SHP77 treated with DMSO at 0.1 percent for 48 hours (cell line): ENCODE data around the gene ABHD14A.

Experiments used
- DNase-seq: peaks from one replicate; lab custom pipeline; 2025; lab: John Stamatoyannopoulos, UW

The ABHD14A gene

GRCh38 chr3:51941463-51941797 lies 33.4 kb upstream of the ABHD14A start:
- DNase-seq = no peak

GRCh38 chr3:51941798-51942602 lies 32.9 kb upstream of the ABHD14A start, which contains the start of the genes PARP3 and RRP9:
Gene PARP3 (plus strand): TSS chr3:51942363. CDS start chr3:51943356, 993 bp downstream.
Gene RRP9 (minus strand): TSS chr3:51941904. CDS start chr3:51941867, 37 bp downstream.
- peak; percentile 99 for DNase-seq

- DNase-seq = no peak
Measured at GRCh38 chr3:51942603-51943450, 32.0 kb upstream of the ABHD14A start.

- no peak for DNase-seq
Measured at GRCh38 chr3:51943451-51944391, 31.1 kb upstream of the ABHD14A start.

DNA sequence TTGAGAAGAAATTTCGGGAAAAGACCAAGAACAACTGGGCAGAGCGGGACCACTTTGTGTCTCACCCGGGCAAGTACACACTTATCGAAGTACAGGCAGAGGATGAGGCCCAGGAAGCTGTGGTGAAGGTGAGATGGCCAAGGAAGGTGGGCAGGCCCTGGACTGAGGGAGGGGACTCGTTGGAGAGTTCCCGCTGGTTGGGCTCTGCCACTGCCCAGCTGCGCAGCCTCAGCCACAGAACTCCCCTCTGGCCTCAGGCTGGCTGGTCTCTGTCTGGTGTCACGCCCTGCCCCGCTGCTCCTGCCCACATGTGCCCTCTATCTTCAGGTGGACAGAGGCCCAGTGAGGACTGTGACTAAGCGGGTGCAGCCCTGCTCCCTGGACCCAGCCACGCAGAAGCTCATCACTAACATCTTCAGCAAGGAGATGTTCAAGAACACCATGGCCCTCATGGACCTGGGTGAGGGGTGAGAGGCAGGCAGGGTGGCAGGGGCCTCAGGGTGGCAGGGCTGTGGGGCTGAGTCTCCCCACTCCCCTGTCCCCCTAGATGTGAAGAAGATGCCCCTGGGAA lies 30.3 kb upstream of the ABHD14A start:
- DNase-seq = no peak

DNA sequence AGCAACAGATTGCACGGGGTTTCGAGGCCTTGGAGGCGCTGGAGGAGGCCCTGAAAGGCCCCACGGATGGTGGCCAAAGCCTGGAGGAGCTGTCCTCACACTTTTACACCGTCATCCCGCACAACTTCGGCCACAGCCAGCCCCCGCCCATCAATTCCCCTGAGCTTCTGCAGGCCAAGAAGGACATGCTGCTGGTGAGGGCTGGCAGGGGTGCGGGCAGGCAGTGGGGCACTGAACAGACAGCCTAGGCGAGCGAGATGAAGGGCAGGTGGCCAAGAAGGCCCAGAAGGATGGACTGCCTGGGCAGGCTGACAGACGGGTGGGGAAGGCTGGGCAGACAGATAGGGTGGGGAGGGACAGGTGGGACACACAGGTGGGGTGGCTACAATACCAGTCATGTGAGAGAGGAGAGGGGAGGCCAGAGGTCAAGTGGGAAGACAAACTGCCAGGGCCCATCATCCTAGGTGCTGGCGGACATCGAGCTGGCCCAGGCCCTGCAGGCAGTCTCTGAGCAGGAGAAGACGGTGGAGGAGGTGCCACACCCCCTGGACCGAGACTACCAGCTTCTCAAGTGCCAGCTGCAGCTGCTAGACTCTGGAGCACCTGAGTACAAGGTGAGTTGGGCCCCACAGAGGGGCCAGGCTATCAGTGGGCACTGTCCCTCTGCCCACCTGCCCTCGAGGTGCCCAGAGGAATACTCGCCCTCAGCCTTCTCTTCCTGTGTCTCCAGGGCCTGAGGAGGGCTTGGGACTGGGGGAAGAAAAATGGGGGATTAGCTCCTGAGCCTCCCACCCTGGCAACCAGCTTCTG lies 29.6 kb upstream of the ABHD14A start:
- no peak for DNase-seq

GRCh38 chr3:51945926-51946705 lies 28.7 kb upstream of the ABHD14A start:
- no peak for DNase-seq

DNA sequence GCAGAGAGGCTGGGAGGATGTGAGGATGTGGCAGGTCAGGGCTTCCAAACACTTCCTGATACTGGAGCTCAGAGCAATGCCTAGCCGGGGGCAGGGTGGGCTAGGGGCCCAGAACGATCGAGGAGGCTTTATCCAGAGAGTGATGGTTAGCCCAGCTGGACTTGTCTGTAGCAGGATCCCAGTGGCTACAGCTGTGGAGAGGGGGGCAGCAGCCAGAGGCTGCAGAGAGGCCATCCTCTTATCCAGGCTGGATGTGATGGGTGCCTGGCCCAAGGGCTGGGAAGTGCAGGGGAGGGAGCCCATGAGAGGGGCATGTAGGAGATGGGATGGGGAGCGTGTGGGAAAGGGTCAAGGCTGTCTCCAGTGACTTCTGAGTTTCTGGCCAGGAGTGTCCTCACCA lies 28.1 kb upstream of the ABHD14A start:
- no peak for DNase-seq

- DNase-seq = no peak
Measured at GRCh38 chr3:51947215-51947900, 27.5 kb upstream of the ABHD14A start.

DNA sequence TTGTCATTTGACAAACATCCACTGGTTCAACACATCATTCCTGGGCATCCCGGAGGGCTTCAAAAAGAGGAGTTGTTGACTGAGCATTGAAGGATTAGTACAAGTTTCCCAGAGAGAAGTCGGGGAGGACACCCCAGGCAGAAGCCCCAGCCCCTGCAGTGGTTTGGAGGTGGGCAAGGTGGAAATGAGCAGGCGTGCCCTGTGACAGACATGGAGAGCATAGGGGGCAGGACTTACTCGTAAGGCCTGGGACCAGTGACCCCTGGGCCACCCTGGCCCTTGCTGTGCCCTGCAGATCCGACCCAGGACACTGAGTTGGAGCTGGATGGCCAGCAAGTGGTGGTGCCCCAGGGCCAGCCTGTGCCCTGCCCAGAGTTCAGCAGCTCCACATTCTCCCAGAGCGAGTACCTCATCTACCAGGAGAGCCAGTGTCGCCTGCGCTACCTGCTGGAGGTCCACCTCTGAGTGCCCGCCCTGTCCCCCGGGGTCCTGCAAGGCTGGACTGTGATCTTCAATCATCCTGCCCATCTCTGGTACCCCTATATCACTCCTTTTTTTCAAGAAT lies 26.8 kb upstream of the ABHD14A start:
- no peak for DNase-seq

DNA sequence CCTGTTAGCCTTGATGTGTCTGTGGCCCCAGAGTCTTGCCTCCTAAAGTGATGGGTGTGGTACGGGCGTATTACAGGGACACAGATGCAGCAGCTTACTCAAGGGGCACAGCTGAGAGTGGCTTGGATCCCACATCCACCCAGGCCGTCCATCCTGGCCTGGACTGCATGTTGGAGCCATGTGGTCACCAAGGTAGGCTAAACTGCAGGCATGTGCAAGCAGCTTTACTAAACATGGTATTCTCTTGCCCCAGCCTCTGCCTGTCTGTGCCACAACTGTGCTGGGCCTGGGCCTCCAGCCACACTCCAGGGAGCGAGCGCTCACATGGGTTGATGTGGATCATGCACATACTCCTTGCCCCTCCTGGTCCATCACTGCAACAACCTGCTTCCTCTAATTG lies 25.7 kb upstream of the ABHD14A start:
- no peak for DNase-seq

GRCh38 chr3:51950899-51951298 lies 24.0 kb upstream of the ABHD14A start:
- DNase-seq = no peak

DNA sequence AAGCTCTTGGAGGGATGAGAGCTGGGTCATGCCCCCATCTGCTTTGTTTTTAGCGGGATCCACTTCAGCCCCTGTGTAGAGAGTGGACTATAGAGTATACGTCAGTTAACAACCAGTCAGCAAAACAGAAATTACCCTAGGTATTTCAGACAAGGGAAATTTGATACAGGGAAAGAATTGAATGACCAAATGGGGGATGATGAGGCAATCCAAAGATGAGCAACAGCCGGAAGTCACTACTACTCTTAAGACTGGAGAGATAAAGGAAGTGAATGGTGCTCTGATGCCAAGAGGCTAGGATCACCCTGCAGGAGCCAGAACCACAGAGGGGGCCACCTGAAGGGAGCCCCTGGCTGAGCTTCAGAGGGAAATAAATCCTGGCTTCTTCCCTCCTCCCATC lies 21.4 kb upstream of the ABHD14A start:
- no peak for DNase-seq

- DNase-seq = no peak
Measured at GRCh38 chr3:51954105-51954504, 20.8 kb upstream of the ABHD14A start.

GRCh38 chr3:51954713-51955112 lies 20.2 kb upstream of the ABHD14A start:
- no peak for DNase-seq

GRCh38 chr3:51955175-51955892 lies 19.5 kb upstream of the ABHD14A start, which contains the start of gene GPR62:
Gene GPR62 (plus strand): TSS chr3:51955381. CDS start chr3:51955653, 272 bp downstream.
- no peak for DNase-seq

- DNase-seq = peak; percentile 19
Measured at GRCh38 chr3:51955893-51956770, 18.7 kb upstream of the ABHD14A start.
